NCI-H526 treated with DMSO at 0.1 percent for 48 hours (cell line): ENCODE results near the gene SH3GL1.

Experiments used
- DNase-seq: peaks from one replicate; lab custom pipeline; 2025; lab: John Stamatoyannopoulos, UW

The SH3GL1 gene

GRCh38 chr19:4431808-4432674, 31.7 kb upstream of the SH3GL1 start:
- no peak for DNase-seq

- DNase-seq = no peak
Measured at GRCh38 chr19:4431296-4431695, 30.9 kb upstream of the SH3GL1 start.

GRCh38 chr19:4430760-4431159, 30.4 kb upstream of the SH3GL1 start:
- no peak for DNase-seq

- DNase-seq = no peak
Measured at GRCh38 chr19:4429771-4430171, 29.4 kb upstream of the SH3GL1 start.

- DNase-seq = no peak
Measured at GRCh38 chr19:4429256-4429655, 28.9 kb upstream of the SH3GL1 start.

GRCh38 chr19:4428326-4428975, 28.1 kb upstream of the SH3GL1 start:
- no peak for DNase-seq

GRCh38 chr19:4425537-4425936, 25.2 kb upstream of the SH3GL1 start:
- DNase-seq = no peak

- DNase-seq = no peak
Measured at GRCh38 chr19:4423416-4424126, 23.2 kb upstream of the SH3GL1 start.

GRCh38 chr19:4416268-4416667, 15.9 kb upstream of the SH3GL1 start:
- DNase-seq = no peak

GRCh38 chr19:4415352-4415751, 15.0 kb upstream of the SH3GL1 start:
- DNase-seq = no peak

- no peak for DNase-seq
Measured at GRCh38 chr19:4414800-4415321, 14.5 kb upstream of the SH3GL1 start.

- DNase-seq = no peak
Measured at GRCh38 chr19:4414144-4414799, 13.9 kb upstream of the SH3GL1 start.

- DNase-seq = no peak
Measured at GRCh38 chr19:4413588-4413987, 13.2 kb upstream of the SH3GL1 start.

- no peak for DNase-seq
Measured at GRCh38 chr19:4409123-4409933, 9.0 kb upstream of the SH3GL1 start.

GRCh38 chr19:4406626-4407025, 6.3 kb upstream of the SH3GL1 start:
- no peak for DNase-seq

GRCh38 chr19:4405977-4406376, 5.6 kb upstream of the SH3GL1 start:
- no peak for DNase-seq

- DNase-seq = no peak
Measured at GRCh38 chr19:4403005-4403761, 2.8 kb upstream of the SH3GL1 start.

GRCh38 chr19:4402171-4403004, 2.0 kb upstream of the SH3GL1 start, which contains the start of gene CHAF1A:
Gene CHAF1A (plus strand): TSS chr19:4402640. CDS start chr19:4402763, 123 bp downstream.
- DNase-seq = peak; percentile 95

GRCh38 chr19:4401769-4402170, 1.4 kb upstream of the SH3GL1 start:
- no peak for DNase-seq

GRCh38 chr19:4399812-4400134, 574 bp downstream of the SH3GL1 start:
- no peak for DNase-seq
